ENCODE results near the gene KIAA1191.

GRCh38 chr5:176339304-176339703 is 22.3 kb downstream of the KIAA1191 start:
- TF ChIP-seq CTCF (IDR thresholded peaks at IDR 0.05; ENCODE audit: insufficient read depth, low read length) = no peak
- TF ChIP-seq POLR2AphosphoS5 (IDR thresholded peaks at IDR 0.05; ENCODE audit: low read depth) = no peak
